Frontal cortex (tissue), 4 donors: ENCODE measurements around the gene NECAB3. TPM values are rescaled to one million over a fixed set of nuclear protein-coding genes. Genes with fewer than 3 reads are reported as not detected.
"Not testable (repeated sequence)": the region's sequence is repeated elsewhere in the genome, so short reads cannot be mapped to it uniquely, and the experiment has no call there.

ENCODE experiments used
- DNase-seq, 2 donors: peaks; one replicate each; pipeline ENCODE4 v3.0.0; 2012; ENCODE audit warnings: low spot score in 2 of 2
- FAIRE-seq: peaks from 2 replicates; lab custom pipeline; 2012; peaks lifted over from hg19 to GRCh38; lab: Jason Lieb, UNC
- total RNA-seq: library from RNA; depleted of rRNA; stranded (reverse); fragments of >200 nt; gene quantifications from one replicate; pipeline ENCODE4 v1.2.3, GENCODE V29; 2014
- donor health status: control.
- donor health status: control.
- donor health status: control.

Gene NECAB3
- total RNA-seq, 1 donor from 2014 or later, result 33.8 TPM

- DNase-seq (no peak), FAIRE-seq (no peak)
Observed at GRCh38 chr20:33636776-33637175, 37.5 kb downstream of the NECAB3 start.

GRCh38 chr20:33635341-33635740 is 38.9 kb downstream of the NECAB3 start:
- DNase-seq (no peak), FAIRE-seq (no peak)

GRCh38 chr20:33631910-33632309 is 42.3 kb downstream of the NECAB3 start:
- DNase-seq, FAIRE-seq: not testable (repeated sequence)

- FAIRE-seq, result no peak
- no peak for DNase-seq
Observed at GRCh38 chr20:33630507-33630906, 43.7 kb downstream of the NECAB3 start.

GRCh38 chr20:33629979-33630378 is 44.2 kb downstream of the NECAB3 start:
- FAIRE-seq (no peak), DNase-seq (no peak)

- DNase-seq (no peak), FAIRE-seq (no peak)
Observed at GRCh38 chr20:33629533-33629932, 44.7 kb downstream of the NECAB3 start.

- FAIRE-seq (no peak), DNase-seq (no peak)
Observed at GRCh38 chr20:33627577-33628216, 46.5 kb downstream of the NECAB3 start.

- FAIRE-seq (no peak), DNase-seq (no peak)
Observed at GRCh38 chr20:33626190-33626589, 48.0 kb downstream of the NECAB3 start.

GRCh38 chr20:33624399-33624798 is 49.8 kb downstream of the NECAB3 start:
- DNase-seq, result no peak
- FAIRE-seq, result no peak

- DNase-seq (no peak), FAIRE-seq (no peak)
Observed at GRCh38 chr20:33622705-33623365, 51.4 kb downstream of the NECAB3 start.

GRCh38 chr20:33621717-33622400 is 52.4 kb downstream of the NECAB3 start:
- FAIRE-seq (no peak), DNase-seq (no peak)

GRCh38 chr20:33612001-33612400 is 62.2 kb downstream of the NECAB3 start:
- no peak for DNase-seq
- no peak for FAIRE-seq

GRCh38 chr20:33611106-33611505 is 63.1 kb downstream of the NECAB3 start:
- FAIRE-seq (no peak), DNase-seq (no peak)

GRCh38 chr20:33609504-33609903 is 64.7 kb downstream of the NECAB3 start:
- FAIRE-seq, result no peak

More at GRCh38 chr20:33609504-33609903, 64.7 kb downstream of the NECAB3 start:
- no peak for DNase-seq

Other genes starting within 250 kb of the NECAB3 start
- 13.5 TPM for gene SNTA1, start 230.7 kb downstream of the NECAB3 start, total RNA-seq
- 24.9 TPM for gene CBFA2T2, start 184.3 kb downstream of the NECAB3 start, total RNA-seq
- gene C20orf144, start 12.1 kb downstream of the NECAB3 start, total RNA-seq, result 0.41 TPM
- gene ACTL10, start 7.5 kb downstream of the NECAB3 start, total RNA-seq, result 0.82 TPM
- gene E2F1, start 12.0 kb upstream of the NECAB3 start, total RNA-seq, result 2.4 TPM
- 10.6 TPM for gene PXMP4, start 45.9 kb upstream of the NECAB3 start, total RNA-seq
- 2.4 TPM for gene ZNF341, start 57.6 kb upstream of the NECAB3 start, total RNA-seq
- gene CHMP4B, start 136.9 kb upstream of the NECAB3 start, total RNA-seq, result 27.7 TPM